T follicular helper cell (primary cell): ENCODE measurements around the gene LAMC3.
"Not testable (repeated sequence)": the region's sequence is repeated elsewhere in the genome, so short reads cannot be mapped to it uniquely, and the experiment has no call there.

Experiments
- DNase-seq: peaks from one replicate; pipeline ENCODE4 v3.0.0-alpha.2; 2020; ENCODE audit warnings: low read depth

LAMC3 gene

GRCh38 chr9:131098391-131099101, 89.6 kb downstream of the LAMC3 start:
- no peak for DNase-seq

DNA sequence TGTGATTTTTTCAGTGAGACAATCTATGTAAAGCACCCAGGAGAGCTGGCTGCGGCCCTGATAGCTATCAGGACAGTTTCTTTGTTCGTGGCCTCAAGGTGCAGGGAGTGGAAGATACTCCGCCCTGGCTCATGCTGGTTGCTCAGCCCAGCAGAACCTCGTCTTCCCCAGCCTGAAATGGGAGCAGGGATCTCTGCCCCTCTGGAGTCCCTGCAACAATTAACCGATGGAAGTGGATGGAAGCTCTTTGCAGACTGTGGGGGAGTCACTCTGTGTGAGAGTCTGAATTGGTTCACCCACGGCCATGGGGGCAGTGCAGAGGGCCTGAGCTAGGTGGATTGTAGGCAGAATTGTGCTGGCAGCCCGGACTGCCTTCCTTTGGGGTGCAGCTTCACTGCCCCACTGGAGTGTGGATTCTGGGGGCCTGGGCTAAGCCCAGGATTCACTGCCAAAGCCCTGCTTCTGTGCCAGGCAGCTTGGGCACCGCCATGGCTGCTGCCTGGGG, 90.2 kb downstream of the LAMC3 start:
- no peak for DNase-seq

- not testable (repeated sequence) for DNase-seq
These were observed 90.9 kb downstream of the LAMC3 start for GRCh38 chr9:131099845-131100244.

- no peak for DNase-seq
These were observed 91.5 kb downstream of the LAMC3 start for GRCh38 chr9:131100445-131100844.

GRCh38 chr9:131101207-131101964, 92.4 kb downstream of the LAMC3 start:
- no peak for DNase-seq

GRCh38 chr9:131103024-131103423, 94.0 kb downstream of the LAMC3 start:
- no peak for DNase-seq

GRCh38 chr9:131103535-131103934, 94.6 kb downstream of the LAMC3 start:
- no peak for DNase-seq

DNA sequence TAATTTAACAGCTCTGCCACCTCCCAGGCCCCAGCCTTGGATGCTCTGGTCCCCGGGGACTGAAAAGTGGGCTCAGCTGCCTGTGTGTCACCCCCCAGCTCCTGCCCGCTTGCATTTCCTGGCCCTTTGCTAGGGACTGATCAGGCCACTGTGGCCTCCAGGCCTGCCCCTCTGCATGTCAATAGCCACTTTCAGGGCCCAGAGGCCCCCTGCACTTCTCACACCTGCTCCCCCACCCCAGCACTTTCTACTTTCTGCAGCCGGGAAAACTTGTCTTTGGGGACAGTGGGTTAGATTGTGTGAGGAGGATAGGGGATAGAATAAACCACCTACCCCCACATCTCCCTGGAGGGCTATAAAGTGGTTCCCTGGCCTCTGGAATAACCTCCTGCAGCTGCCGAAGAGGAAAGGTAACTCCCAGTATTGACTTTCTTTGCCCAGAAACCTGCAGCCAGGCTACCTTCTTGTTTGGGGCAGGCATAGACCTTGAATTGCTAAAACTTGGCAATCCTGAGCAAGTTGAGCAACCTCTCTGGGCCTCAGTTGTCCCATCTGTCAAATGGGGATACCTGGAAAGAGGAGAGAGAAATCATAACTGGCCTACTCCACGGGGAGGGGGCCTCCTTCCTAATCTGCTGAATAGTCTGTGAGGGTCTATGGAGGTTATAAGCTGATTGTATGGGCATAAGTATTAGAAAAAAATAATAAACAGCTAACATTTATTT, 95.2 kb downstream of the LAMC3 start:
- no peak for DNase-seq

DNA sequence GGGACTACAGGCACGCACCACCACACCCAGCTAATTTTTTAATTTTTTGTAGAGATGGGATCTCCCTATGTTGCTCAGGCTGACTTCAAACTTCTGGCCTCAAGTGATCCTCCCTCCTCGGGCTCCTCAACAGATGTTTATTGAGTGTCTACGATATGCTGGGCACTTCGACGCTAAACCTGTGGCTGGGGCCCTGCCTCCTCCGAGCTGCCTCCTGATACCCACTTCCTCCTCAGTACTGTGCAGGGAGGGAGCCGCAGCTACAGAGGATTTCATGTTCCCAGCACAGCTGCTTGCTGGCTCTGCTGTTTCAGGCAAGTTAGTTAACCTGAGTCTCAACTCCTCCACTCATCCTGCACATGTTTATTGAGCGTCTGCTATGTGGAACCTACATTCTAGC, 97.0 kb downstream of the LAMC3 start:
- DNase-seq = no peak

DNA sequence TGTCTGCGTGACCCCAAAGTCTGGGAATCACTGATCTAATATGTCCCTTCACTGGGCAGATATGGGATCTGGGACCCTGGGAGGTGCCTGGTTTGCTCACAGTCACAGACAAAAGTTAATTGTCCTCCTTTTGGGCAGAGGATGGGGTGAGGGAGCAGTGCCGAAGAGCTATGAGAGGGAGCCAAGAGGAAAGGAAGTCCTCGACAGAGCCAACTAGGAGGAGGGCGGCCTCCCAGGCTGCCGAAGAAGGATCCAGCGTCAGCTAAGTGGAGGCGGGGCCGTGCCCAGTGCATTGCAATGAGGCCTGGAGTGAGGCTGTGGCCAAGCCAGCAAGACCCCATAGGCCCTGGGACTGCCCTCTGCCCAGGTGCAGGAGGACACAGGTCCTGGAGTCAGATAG, 98.8 kb downstream of the LAMC3 start:
- no peak for DNase-seq

DNA sequence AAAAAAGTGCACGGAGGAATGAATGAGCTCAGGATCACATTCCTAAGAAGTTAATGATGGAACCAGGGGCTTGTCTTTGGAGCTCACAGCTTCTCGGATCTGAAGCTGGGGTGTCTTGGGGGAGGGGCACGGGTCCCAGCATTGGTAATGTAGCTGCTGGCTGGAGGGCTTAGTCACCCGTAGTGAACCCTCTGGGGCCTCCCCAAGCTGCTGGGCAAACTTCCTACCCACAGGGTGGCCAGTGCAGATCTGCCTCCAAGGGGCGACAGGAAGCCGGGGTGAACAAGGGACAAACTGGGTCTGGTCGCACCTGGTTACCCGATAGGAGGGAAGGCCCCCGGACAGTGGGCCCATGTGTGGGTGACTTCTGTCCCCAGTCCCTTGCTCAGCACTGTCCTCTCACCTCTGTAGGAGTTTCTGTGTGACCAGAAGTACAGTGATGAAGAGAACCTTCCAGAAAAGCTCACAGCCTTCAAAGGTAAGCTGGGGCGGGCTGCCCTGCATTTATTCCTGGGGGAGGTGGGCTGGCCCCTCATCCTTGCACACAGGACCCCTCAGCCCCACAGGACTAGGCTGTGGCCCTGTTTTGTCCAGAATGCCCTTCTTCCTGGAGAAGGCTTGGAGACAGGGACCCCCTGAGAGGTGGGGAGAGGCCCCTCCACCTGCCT, 102.3 kb downstream of the LAMC3 start:
- no peak for DNase-seq

GRCh38 chr9:131111854-131112311, 102.9 kb downstream of the LAMC3 start:
- no peak for DNase-seq

GRCh38 chr9:131112374-131113154, 103.6 kb downstream of the LAMC3 start:
- no peak for DNase-seq

GRCh38 chr9:131113655-131114054, 104.7 kb downstream of the LAMC3 start:
- no peak for DNase-seq

DNA sequence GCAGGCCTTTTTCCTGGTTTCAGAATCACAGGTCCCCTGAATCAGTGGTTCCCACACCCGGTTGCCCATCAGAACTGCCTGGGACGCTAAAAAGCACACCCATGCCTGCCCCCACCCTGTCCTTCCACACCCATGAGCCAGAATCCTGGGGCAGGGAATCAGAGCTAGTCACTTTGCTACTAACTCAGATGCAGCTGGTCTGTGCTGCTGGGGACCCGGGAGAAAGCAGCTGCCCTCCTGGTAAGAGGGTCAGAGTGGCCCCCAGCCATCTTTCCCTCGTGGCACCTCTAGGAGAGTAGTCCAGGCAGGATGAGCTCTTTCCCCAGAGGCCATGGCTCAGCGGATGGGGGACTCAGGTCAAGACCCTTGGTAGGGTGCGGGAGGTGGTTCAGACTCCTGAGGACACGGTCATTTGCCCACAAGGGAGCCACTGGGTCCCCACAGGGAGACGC, 105.1 kb downstream of the LAMC3 start:
- DNase-seq = no peak

- DNase-seq = not testable (repeated sequence)
These were observed 106.4 kb downstream of the LAMC3 start for GRCh38 chr9:131115360-131115742.

DNA sequence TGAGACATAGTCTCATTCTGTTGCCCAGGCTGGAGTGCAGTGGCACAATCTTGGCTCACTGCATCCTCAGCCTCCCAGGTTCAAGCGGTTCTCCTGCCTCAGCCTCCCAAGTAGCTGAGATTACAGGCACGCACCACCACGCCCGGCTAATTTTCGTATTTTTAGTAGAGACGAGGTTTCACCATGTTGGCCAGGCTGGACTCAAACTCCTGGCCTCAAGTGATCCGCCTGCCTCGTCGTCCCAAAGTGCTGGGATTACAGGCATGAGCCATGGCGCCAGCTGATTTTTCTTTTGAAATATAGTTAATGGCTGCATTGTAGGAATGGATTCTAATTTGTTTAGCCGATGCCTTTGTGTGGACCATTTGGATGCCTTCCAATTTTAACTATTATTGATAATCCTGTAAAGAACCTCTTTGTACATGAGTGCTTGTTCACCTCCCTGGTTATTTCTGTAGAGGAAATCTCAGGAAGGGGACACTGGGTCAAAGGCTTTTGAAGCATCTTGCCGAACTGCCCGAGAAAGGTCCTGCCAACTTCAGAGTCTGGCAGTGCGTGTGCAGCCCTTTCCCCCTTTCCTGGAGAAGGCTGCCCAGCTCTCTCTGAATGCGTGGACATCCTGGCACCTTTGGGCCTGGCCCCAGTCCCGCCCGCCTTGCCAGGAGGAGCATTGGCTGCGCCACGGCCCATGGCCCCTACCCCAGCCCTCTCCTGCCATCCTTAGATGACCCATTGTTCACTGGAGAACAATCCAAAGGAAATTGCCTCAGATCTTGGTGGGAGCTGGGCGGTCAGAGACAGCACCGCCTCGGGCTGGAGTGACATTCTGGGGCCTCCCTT, 107.5 kb downstream of the LAMC3 start:
- DNase-seq = no peak

GRCh38 chr9:131117121-131117761, 108.3 kb downstream of the LAMC3 start:
- no peak for DNase-seq

DNA sequence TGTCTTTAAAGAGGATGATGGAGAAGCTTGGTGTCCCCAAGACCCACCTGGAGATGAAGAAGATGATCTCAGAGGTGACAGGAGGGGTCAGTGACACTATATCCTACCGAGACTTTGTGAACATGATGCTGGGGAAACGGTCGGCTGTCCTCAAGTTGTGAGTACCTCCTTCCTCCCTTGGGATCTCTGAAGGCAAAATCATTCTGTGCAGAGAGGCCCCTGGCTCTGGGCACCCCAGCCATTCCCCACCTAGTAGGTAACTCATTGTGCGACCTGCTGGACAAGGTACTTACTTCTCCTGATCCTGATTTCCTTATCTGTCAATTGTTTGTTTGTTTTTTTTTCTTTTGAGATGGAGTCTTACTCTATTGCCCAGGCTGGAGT, 108.8 kb downstream of the LAMC3 start:
- DNase-seq = no peak

GRCh38 chr9:131119600-131119999, 110.6 kb downstream of the LAMC3 start:
- no peak for DNase-seq
